ENCODE measurements around the gene SURF2. TPM values are rescaled to one million over a fixed set of nuclear protein-coding genes. Genes with fewer than 3 reads are reported as not detected.

SURF2 gene
- total and polyA plus RNA-seq, 9 of the 15 experiments (the other 6 are each of a cell fraction or from before 2014, with no cell fraction given), result 5.5 to 82.5 (median 21.3) TPM

- TF ChIP-seq ZBTB33 (CRISPR knock-in tag; IDR thresholded peaks at IDR 0.05), result peak; percentile 96
- no peak for TF ChIP-seq PCBP2 (IDR thresholded peaks at IDR 0.05; ENCODE audit: low read depth, low read length, poor library complexity, severe bottlenecking)
- no peak for TF ChIP-seq ZC3H11A (IDR thresholded peaks at IDR 0.05; ENCODE audit: low read depth, low read length)
- peak; percentile 37 for TF ChIP-seq SMAD1 (IDR thresholded peaks at IDR 0.05; ENCODE audit: low read depth, low read length, partially characterized antibody)
- no peak for TF ChIP-seq ZC3H8 (IDR thresholded peaks at IDR 0.05)
- peak; percentile 38; the same call in 1 of the 2 replicates for TF ChIP-seq SMC3 (conservative IDR thresholded peaks at IDR 0.05; ENCODE audit: insufficient read depth, low read depth, low read length)
- TF ChIP-seq SNIP1 (IDR thresholded peaks at IDR 0.05; ENCODE audit: low read depth), result no peak
- TF ChIP-seq CC2D1A (IDR thresholded peaks at IDR 0.05), result peak; percentile 27; the same call in 1 of the 2 replicates
- TF ChIP-seq, protein P1, sequence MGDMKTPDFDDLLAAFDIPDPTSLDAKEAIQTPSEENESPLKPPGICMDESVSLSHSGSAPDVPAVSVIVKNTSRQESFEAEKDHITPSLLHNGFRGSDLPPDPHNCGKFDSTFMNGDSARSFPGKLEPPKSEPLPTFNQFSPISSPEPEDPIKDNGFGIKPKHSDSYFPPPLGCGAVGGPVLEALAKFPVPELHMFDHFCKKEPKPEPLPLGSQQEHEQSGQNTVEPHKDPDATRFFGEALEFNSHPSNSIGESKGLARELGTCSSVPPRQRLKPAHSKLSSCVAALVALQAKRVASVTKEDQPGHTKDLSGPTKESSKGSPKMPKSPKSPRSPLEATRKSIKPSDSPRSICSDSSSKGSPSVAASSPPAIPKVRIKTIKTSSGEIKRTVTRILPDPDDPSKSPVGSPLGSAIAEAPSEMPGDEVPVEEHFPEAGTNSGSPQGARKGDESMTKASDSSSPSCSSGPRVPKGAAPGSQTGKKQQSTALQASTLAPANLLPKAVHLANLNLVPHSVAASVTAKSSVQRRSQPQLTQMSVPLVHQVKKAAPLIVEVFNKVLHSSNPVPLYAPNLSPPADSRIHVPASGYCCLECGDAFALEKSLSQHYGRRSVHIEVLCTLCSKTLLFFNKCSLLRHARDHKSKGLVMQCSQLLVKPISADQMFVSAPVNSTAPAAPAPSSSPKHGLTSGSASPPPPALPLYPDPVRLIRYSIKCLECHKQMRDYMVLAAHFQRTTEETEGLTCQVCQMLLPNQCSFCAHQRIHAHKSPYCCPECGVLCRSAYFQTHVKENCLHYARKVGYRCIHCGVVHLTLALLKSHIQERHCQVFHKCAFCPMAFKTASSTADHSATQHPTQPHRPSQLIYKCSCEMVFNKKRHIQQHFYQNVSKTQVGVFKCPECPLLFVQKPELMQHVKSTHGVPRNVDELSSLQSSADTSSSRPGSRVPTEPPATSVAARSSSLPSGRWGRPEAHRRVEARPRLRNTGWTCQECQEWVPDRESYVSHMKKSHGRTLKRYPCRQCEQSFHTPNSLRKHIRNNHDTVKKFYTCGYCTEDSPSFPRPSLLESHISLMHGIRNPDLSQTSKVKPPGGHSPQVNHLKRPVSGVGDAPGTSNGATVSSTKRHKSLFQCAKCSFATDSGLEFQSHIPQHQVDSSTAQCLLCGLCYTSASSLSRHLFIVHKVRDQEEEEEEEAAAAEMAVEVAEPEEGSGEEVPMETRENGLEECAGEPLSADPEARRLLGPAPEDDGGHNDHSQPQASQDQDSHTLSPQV (IDR thresholded peaks at IDR 0.05), result 0 out of 2 replicates have a peak, but pooled peaks have one; percentile 54
- TF ChIP-seq ZSCAN29 (IDR thresholded peaks at IDR 0.05), result peak; percentile 18; the same call in 1 of the 2 replicates
- TF ChIP-seq ARID1B (IDR thresholded peaks at IDR 0.05), result no peak
- TF ChIP-seq STAG1 (CRISPR knock-in tag; IDR thresholded peaks at IDR 0.05; ENCODE audit: borderline replicate concordance), result peak; percentile 75; the same call in 1 of the 2 replicates
- TF ChIP-seq POLR2AphosphoS2 (IDR thresholded peaks at IDR 0.05; ENCODE audit: low read length), result peak; percentile 84
- no peak for TF ChIP-seq ZNF239 (CRISPR knock-in tag; IDR thresholded peaks at IDR 0.05)
- no peak for TF ChIP-seq ZZZ3 (IDR thresholded peaks at IDR 0.05)
- no peak for TF ChIP-seq RAD51 (IDR thresholded peaks at IDR 0.05; ENCODE audit: borderline replicate concordance, low read depth)
- TF ChIP-seq ELF2 (CRISPR knock-in tag; IDR thresholded peaks at IDR 0.05), result no peak
- TF ChIP-seq KAT7 (CRISPR knock-in tag; IDR thresholded peaks at IDR 0.05; ENCODE audit: borderline replicate concordance), result peak; percentile 63; the same call in 1 of the 2 replicates
- TF ChIP-seq STAT6 (CRISPR knock-in tag; IDR thresholded peaks at IDR 0.05), result no peak
- peak; percentile 18; the same call in 1 of the 2 replicates for TF ChIP-seq ERF (CRISPR knock-in tag; IDR thresholded peaks at IDR 0.05)
- no peak for TF ChIP-seq NFE2 (IDR thresholded peaks at IDR 0.05; ENCODE audit: low read depth)
These were observed 4.3 kb upstream of the SURF2 start (continued) for GRCh38 chr9:133351908-133352634.
